WTC11 (cell line): Measurements from ENCODE around the gene SPATA19. TPM values are rescaled to one million over a fixed set of nuclear protein-coding genes. Genes with fewer than 3 reads are reported as not detected.

Experiments used
- ATAC-seq: fragments of 200-7000 bp; cut with Tn5 transposase; 2 replicates; pipeline ENCODE4 v1.10.0; 2021; ENCODE audit warnings: mild to moderate bottlenecking, moderate library complexity
- CTCF ChIA-PET: fragments of 300-600 bp; sonication (Branson Sonifier 250); formaldehyde crosslinking; loops from one replicate; lab custom pipeline; 2021; ENCODE audit warnings: antibody characterized with exemption; lab: Charles Lee
- POLR2A ChIA-PET: fragments of 350-600 bp; sonication (Branson Sonifier 250); formaldehyde crosslinking; loops from one replicate; lab custom pipeline; 2021; ENCODE audit warnings: antibody characterized with exemption; lab: Charles Lee
- DNase-seq: peaks from one replicate; pipeline ENCODE4 v3.0.0; 2021; ENCODE audit warnings: low spot score
- H3K27ac Mint-ChIP-seq: 2 replicates; pipeline ENCODE4 v1.8.0; 2021; ENCODE audit warnings: mixed read lengths
- H3K27me3 Mint-ChIP-seq: 2 replicates; pipeline ENCODE4 v1.8.0; 2021; ENCODE audit warnings: low read depth, mild to moderate bottlenecking, moderate library complexity, mixed read lengths
- H3K36me3 Mint-ChIP-seq: 2 replicates; pipeline ENCODE4 v1.8.0; 2021; ENCODE audit warnings: mixed read lengths
- H3K4me1 Mint-ChIP-seq: 2 replicates; pipeline ENCODE4 v1.8.0; 2022; ENCODE audit warnings: mixed read lengths
- H3K4me3 Mint-ChIP-seq: 2 replicates; pipeline ENCODE4 v1.8.0; 2021; ENCODE audit warnings: mild to moderate bottlenecking, moderate library complexity, mixed read lengths
- H3K9me3 Mint-ChIP-seq: 2 replicates; pipeline ENCODE4 v1.8.0; 2021; ENCODE audit warnings: mixed read lengths
- ATF1 ChIP-seq: sonication (generic); formaldehyde crosslinking; IDR thresholded peaks from 2 replicates; pipeline ENCODE4 v1.8.1; 2023; ENCODE audit warnings: mild to moderate bottlenecking, moderate library complexity, missing genetic modification reagents
- EMX1 ChIP-seq: fragments of 250-450 bp; sonication (Bioruptor Pico); IDR thresholded peaks from 2 replicates; pipeline ENCODE4 v1.8.0; 2021; ENCODE audit warnings: mild to moderate bottlenecking
- FOXP1 ChIP-seq: sonication (generic); formaldehyde crosslinking; IDR thresholded peaks from 2 replicates; pipeline ENCODE4 v1.8.0; 2022; ENCODE audit warnings: missing genetic modification reagents, mild to moderate bottlenecking, moderate library complexity, borderline replicate concordance
- GRHL2 ChIP-seq: fragments of 250-450 bp; sonication (Bioruptor Pico); IDR thresholded peaks from 2 replicates; pipeline ENCODE4 v1.8.0; 2022; ENCODE audit warnings: mild to moderate bottlenecking, moderate library complexity; ENCODE audit not compliant: insufficient replicate concordance, severe bottlenecking
- GTF2I ChIP-seq: fragments of 250-450 bp; sonication (Bioruptor Pico); conservative IDR thresholded peaks from 2 replicates; pipeline ENCODE4 v1.4.0; 2021; ENCODE audit warnings: mild to moderate bottlenecking
- NFATC4 ChIP-seq: fragments of 250-450 bp; sonication (Bioruptor Pico); IDR thresholded peaks from 2 replicates; pipeline ENCODE4 v1.9.0; 2021; ENCODE audit warnings: mild to moderate bottlenecking
- NFYB ChIP-seq: sonication (generic); formaldehyde crosslinking; conservative IDR thresholded peaks from 2 replicates; pipeline ENCODE4 v1.8.0; 2022; ENCODE audit warnings: low read depth, missing genetic modification reagents
- PRRX2 ChIP-seq: fragments of 250-450 bp; sonication (Bioruptor Pico); IDR thresholded peaks from 2 replicates; pipeline ENCODE4 v1.8.0; 2021; ENCODE audit warnings: mild to moderate bottlenecking
- ZNF232 ChIP-seq: sonication (generic); formaldehyde crosslinking; IDR thresholded peaks from 2 replicates; pipeline ENCODE4 v1.8.0; 2022; ENCODE audit warnings: mild to moderate bottlenecking, missing genetic modification reagents
- ZNF423 ChIP-seq: fragments of 250-450 bp; sonication (Bioruptor Pico); IDR thresholded peaks from 2 replicates; pipeline ENCODE4 v2.1.2; 2022; ENCODE audit warnings: mild to moderate bottlenecking, moderate library complexity
- total RNA-seq: library from RNA; stranded (reverse); gene quantifications from 3 replicates; pipeline ENCODE4 v1.2.3, GENCODE V29; 2021
- TF ChIP-seq, protein P1 (sequence below): fragments of 250-450 bp; sonication (Bioruptor Pico); IDR thresholded peaks from 2 replicates; pipeline ENCODE4 v1.9.0; 2021; ENCODE audit warnings: mild to moderate bottlenecking
- TF ChIP-seq, protein P2 (sequence below): sonication (generic); formaldehyde crosslinking; IDR thresholded peaks from 2 replicates; pipeline ENCODE4 v1.8.1; 2023; ENCODE audit warnings: mild to moderate bottlenecking, missing genetic modification reagents, borderline replicate concordance
- TF ChIP-seq, protein P3 (sequence below): fragments of 250-450 bp; sonication (Bioruptor Pico); IDR thresholded peaks from 2 replicates; pipeline ENCODE4 v2.1.2; 2022; ENCODE audit warnings: mild to moderate bottlenecking, moderate library complexity
- TF ChIP-seq, protein P4 (sequence below): fragments of 250-450 bp; sonication (Bioruptor Pico); IDR thresholded peaks from 2 replicates; pipeline ENCODE4 v1.9.0; 2021; ENCODE audit warnings: mild to moderate bottlenecking, borderline replicate concordance
- TF ChIP-seq, protein P5 (sequence below): sonication (generic); formaldehyde crosslinking; IDR thresholded peaks from 2 replicates; pipeline ENCODE4 v1.8.0; 2022; ENCODE audit warnings: mild to moderate bottlenecking, missing genetic modification reagents
- TF ChIP-seq, protein P6 (sequence below): sonication (generic); formaldehyde crosslinking; IDR thresholded peaks from 2 replicates; pipeline ENCODE4 v1.8.1; 2023; ENCODE audit warnings: mild to moderate bottlenecking, missing genetic modification reagents
- TF ChIP-seq, protein P7 (sequence below): sonication (generic); formaldehyde crosslinking; IDR thresholded peaks from 2 replicates; pipeline ENCODE4 v1.8.1; 2023; ENCODE audit warnings: mild to moderate bottlenecking, missing genetic modification reagents, moderate library complexity
- TF ChIP-seq, protein P8 (sequence below): sonication (generic); formaldehyde crosslinking; IDR thresholded peaks from 2 replicates; pipeline ENCODE4 v1.8.0; 2023; ENCODE audit warnings: mild to moderate bottlenecking, missing genetic modification reagents

The SPATA19 gene
- total RNA-seq, 1 experiment from 2014 or later: not detected

DNA sequence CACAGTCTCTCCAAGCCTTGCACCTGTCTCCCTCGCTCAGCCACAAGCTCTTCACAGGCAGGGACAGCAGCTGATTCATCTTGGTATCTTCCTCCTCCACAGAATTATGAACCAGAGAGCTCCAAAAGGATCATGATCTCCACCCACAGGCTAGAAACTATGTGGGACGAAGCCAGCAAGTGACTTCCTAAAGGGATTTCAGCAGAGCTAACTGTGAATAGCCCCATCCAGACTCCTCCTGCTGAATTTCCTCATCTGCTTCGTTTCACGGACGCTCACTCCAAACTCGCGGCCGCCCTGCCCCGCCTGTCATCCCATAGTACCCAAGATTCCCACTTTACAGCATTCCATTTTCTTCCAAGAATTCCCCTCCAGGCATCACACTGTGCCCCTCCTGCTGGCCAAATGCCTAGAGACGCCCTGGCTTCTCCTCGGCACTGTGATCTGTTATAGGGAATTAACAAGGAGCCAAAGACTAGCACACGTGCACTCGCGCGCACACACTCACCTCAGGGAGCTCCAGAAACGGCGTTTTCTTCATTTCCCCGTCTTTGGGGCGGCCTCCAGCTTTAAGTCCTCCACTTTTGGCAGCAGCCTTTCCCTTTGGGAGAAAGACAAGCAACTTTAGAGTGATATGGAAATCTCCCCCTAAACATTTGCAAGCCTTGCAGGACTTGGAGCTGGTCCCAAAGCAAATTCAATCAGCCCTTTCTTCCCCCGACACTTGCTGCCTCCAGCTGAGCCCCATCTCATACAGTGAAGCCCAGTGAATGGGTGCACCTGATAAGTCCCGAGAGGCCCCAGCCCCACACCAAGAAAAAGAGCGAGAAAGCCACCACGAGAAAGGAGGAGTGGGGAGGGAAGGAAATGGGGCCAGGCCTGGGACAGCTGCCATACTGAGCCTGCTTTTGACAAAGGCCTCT lies 35.5 kb downstream of the SPATA19 start:
- H3K27me3 Mint-ChIP-seq: no peaks in the 10 kb centered on the region
- ChIA-PET CTCF (interaction anchor here (0.6 to 4.8 kb wide), 9 partner anchors 12 to 869 kb away, joined by 3 to 61 read pairs (median 4); no protein-coding TSS in a partner anchor), POLR2A (no interaction called here)
- ATAC-seq (peak; percentile 65), DNase-seq (no peak)
- no peak overlapping the region for H3K27ac Mint-ChIP-seq
- no peak overlapping the region for H3K4me3 Mint-ChIP-seq
- H3K9me3 Mint-ChIP-seq: peaks cover 4% of the 10 kb centered on the region; the same call in 1 of the 2 replicates
- no peaks in the 10 kb centered on the region for H3K4me1 Mint-ChIP-seq
- H3K36me3 Mint-ChIP-seq: no peaks in the 10 kb centered on the region
- TF ChIP-seq, protein P1, sequence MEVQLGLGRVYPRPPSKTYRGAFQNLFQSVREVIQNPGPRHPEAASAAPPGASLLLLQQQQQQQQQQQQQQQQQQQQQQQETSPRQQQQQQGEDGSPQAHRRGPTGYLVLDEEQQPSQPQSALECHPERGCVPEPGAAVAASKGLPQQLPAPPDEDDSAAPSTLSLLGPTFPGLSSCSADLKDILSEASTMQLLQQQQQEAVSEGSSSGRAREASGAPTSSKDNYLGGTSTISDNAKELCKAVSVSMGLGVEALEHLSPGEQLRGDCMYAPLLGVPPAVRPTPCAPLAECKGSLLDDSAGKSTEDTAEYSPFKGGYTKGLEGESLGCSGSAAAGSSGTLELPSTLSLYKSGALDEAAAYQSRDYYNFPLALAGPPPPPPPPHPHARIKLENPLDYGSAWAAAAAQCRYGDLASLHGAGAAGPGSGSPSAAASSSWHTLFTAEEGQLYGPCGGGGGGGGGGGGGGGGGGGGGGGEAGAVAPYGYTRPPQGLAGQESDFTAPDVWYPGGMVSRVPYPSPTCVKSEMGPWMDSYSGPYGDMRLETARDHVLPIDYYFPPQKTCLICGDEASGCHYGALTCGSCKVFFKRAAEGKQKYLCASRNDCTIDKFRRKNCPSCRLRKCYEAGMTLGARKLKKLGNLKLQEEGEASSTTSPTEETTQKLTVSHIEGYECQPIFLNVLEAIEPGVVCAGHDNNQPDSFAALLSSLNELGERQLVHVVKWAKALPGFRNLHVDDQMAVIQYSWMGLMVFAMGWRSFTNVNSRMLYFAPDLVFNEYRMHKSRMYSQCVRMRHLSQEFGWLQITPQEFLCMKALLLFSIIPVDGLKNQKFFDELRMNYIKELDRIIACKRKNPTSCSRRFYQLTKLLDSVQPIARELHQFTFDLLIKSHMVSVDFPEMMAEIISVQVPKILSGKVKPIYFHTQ (CRISPR knock-in tag): no peak
- TF ChIP-seq NFYB (no peak), GRHL2 (CRISPR knock-in tag) (no peak), EMX1 (no peak), ATF1 (CRISPR knock-in tag) (no peak), ZNF232 (CRISPR knock-in tag) (no peak), ZNF423 (CRISPR knock-in tag) (no peak), PRRX2 (CRISPR knock-in tag) (no peak), FOXP1 (no peak), NFATC4 (CRISPR knock-in tag) (no peak), GTF2I (no peak)
- TF ChIP-seq, protein P2, sequence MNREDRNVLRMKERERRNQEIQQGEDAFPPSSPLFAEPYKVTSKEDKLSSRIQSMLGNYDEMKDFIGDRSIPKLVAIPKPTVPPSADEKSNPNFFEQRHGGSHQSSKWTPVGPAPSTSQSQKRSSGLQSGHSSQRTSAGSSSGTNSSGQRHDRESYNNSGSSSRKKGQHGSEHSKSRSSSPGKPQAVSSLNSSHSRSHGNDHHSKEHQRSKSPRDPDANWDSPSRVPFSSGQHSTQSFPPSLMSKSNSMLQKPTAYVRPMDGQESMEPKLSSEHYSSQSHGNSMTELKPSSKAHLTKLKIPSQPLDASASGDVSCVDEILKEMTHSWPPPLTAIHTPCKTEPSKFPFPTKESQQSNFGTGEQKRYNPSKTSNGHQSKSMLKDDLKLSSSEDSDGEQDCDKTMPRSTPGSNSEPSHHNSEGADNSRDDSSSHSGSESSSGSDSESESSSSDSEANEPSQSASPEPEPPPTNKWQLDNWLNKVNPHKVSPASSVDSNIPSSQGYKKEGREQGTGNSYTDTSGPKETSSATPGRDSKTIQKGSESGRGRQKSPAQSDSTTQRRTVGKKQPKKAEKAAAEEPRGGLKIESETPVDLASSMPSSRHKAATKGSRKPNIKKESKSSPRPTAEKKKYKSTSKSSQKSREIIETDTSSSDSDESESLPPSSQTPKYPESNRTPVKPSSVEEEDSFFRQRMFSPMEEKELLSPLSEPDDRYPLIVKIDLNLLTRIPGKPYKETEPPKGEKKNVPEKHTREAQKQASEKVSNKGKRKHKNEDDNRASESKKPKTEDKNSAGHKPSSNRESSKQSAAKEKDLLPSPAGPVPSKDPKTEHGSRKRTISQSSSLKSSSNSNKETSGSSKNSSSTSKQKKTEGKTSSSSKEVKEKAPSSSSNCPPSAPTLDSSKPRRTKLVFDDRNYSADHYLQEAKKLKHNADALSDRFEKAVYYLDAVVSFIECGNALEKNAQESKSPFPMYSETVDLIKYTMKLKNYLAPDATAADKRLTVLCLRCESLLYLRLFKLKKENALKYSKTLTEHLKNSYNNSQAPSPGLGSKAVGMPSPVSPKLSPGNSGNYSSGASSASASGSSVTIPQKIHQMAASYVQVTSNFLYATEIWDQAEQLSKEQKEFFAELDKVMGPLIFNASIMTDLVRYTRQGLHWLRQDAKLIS (CRISPR knock-in tag): no peak
- TF ChIP-seq, protein P3, sequence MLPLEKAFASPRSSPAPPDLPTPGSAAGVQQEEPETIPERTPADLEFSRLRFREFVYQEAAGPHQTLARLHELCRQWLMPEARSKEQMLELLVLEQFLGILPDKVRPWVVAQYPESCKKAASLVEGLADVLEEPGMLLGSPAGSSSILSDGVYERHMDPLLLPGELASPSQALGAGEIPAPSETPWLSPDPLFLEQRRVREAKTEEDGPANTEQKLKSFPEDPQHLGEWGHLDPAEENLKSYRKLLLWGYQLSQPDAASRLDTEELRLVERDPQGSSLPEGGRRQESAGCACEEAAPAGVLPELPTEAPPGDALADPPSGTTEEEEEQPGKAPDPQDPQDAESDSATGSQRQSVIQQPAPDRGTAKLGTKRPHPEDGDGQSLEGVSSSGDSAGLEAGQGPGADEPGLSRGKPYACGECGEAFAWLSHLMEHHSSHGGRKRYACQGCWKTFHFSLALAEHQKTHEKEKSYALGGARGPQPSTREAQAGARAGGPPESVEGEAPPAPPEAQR (CRISPR knock-in tag): no peak
- TF ChIP-seq, protein P4, sequence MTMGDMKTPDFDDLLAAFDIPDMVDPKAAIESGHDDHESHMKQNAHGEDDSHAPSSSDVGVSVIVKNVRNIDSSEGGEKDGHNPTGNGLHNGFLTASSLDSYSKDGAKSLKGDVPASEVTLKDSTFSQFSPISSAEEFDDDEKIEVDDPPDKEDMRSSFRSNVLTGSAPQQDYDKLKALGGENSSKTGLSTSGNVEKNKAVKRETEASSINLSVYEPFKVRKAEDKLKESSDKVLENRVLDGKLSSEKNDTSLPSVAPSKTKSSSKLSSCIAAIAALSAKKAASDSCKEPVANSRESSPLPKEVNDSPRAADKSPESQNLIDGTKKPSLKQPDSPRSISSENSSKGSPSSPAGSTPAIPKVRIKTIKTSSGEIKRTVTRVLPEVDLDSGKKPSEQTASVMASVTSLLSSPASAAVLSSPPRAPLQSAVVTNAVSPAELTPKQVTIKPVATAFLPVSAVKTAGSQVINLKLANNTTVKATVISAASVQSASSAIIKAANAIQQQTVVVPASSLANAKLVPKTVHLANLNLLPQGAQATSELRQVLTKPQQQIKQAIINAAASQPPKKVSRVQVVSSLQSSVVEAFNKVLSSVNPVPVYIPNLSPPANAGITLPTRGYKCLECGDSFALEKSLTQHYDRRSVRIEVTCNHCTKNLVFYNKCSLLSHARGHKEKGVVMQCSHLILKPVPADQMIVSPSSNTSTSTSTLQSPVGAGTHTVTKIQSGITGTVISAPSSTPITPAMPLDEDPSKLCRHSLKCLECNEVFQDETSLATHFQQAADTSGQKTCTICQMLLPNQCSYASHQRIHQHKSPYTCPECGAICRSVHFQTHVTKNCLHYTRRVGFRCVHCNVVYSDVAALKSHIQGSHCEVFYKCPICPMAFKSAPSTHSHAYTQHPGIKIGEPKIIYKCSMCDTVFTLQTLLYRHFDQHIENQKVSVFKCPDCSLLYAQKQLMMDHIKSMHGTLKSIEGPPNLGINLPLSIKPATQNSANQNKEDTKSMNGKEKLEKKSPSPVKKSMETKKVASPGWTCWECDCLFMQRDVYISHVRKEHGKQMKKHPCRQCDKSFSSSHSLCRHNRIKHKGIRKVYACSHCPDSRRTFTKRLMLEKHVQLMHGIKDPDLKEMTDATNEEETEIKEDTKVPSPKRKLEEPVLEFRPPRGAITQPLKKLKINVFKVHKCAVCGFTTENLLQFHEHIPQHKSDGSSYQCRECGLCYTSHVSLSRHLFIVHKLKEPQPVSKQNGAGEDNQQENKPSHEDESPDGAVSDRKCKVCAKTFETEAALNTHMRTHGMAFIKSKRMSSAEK (CRISPR knock-in tag): no peak
- TF ChIP-seq, protein P5, sequence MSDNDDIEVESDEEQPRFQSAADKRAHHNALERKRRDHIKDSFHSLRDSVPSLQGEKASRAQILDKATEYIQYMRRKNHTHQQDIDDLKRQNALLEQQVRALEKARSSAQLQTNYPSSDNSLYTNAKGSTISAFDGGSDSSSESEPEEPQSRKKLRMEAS: no peak
- TF ChIP-seq, protein P6, sequence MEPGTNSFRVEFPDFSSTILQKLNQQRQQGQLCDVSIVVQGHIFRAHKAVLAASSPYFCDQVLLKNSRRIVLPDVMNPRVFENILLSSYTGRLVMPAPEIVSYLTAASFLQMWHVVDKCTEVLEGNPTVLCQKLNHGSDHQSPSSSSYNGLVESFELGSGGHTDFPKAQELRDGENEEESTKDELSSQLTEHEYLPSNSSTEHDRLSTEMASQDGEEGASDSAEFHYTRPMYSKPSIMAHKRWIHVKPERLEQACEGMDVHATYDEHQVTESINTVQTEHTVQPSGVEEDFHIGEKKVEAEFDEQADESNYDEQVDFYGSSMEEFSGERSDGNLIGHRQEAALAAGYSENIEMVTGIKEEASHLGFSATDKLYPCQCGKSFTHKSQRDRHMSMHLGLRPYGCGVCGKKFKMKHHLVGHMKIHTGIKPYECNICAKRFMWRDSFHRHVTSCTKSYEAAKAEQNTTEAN: no peak
- TF ChIP-seq, protein P7, sequence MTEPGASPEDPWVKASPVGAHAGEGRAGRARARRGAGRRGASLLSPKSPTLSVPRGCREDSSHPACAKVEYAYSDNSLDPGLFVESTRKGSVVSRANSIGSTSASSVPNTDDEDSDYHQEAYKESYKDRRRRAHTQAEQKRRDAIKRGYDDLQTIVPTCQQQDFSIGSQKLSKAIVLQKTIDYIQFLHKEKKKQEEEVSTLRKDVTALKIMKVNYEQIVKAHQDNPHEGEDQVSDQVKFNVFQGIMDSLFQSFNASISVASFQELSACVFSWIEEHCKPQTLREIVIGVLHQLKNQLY (CRISPR knock-in tag): no peak
- TF ChIP-seq, protein P8, sequence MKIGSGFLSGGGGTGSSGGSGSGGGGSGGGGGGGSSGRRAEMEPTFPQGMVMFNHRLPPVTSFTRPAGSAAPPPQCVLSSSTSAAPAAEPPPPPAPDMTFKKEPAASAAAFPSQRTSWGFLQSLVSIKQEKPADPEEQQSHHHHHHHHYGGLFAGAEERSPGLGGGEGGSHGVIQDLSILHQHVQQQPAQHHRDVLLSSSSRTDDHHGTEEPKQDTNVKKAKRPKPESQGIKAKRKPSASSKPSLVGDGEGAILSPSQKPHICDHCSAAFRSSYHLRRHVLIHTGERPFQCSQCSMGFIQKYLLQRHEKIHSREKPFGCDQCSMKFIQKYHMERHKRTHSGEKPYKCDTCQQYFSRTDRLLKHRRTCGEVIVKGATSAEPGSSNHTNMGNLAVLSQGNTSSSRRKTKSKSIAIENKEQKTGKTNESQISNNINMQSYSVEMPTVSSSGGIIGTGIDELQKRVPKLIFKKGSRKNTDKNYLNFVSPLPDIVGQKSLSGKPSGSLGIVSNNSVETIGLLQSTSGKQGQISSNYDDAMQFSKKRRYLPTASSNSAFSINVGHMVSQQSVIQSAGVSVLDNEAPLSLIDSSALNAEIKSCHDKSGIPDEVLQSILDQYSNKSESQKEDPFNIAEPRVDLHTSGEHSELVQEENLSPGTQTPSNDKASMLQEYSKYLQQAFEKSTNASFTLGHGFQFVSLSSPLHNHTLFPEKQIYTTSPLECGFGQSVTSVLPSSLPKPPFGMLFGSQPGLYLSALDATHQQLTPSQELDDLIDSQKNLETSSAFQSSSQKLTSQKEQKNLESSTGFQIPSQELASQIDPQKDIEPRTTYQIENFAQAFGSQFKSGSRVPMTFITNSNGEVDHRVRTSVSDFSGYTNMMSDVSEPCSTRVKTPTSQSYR: no peak
